ENCODE results near the gene LRP1B.

The LRP1B gene

GRCh38 chr2:141142025-141142424 is 988.8 kb downstream of the LRP1B start:
- no peak for DNase-seq (ENCODE audit: low read depth in 2 of 2)

GRCh38 chr2:141137122-141137693 is 993.6 kb downstream of the LRP1B start:
- DNase-seq (ENCODE audit: low read depth in 2 of 2) = no peak

DNA sequence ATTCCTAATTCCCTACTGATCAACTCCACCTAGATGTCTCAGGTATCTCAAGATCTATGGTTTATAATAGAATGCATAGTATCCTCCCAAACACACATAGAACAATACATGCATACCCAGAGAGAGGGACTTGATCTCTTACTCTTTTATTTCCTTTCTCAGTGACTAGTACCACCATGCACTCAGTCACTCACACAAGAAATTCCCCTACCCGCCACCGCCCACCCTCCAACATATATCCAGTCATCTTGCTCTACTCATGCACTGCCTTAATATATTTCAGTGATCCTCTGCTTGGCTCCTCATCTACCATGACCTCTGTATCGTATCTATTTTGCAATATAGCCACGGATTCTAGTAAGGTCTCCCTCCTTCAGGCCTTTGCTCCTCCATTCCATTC is 996.9 kb downstream of the LRP1B start:
- DNase-seq (ENCODE audit: low read depth in 2 of 2) = no peak

- DNase-seq (ENCODE audit: low read depth in 2 of 2) = no peak
These were observed 1005.4 kb downstream of the LRP1B start for GRCh38 chr2:141125432-141125831.

- no peak for DNase-seq (ENCODE audit: low read depth in 2 of 2)
These were observed 1012.0 kb downstream of the LRP1B start for GRCh38 chr2:141118836-141119235.

GRCh38 chr2:141113301-141113700 is 1017.5 kb downstream of the LRP1B start:
- no peak for DNase-seq (ENCODE audit: low read depth in 2 of 2)

GRCh38 chr2:141109633-141110032 is 1021.2 kb downstream of the LRP1B start:
- DNase-seq (ENCODE audit: low read depth in 2 of 2) = no peak

DNA sequence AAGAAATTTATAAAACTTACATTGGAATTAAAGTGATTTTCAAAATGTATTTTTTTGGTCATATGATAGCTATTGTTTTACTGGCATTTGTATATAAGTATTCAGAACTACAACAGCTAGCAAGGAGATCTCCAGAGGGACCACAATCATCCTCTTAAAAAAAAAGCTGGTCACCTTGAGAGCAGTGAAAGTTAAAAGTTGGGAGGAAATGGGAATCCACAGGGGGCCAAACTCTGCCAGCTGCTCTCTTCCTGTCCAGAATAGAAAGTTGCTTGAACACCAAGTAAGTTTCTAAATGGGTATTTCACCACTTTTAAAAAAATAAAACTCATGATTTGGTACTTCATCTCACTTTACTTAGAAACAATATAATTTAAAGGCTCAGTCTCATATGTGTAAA is 1025.1 kb downstream of the LRP1B start:
- no peak for DNase-seq (ENCODE audit: low read depth in 2 of 2)

DNA sequence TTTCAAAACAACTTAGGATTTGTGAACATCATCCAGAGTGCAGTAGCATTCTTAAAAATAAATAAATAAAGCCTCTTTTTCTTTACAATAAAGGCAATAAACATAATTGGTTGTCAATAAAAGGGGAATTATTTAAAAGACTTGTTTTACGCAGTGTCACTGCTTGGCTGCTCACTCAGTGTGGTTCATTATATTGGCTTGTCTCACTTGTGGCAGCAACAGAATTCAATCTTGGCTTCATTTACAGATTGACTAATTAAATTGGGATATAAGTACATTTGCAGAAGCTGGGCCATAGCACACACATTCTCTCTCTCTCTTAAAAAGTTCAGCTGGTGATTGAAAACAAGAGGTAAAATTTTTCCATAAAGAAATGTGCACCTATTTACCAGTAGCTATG is 1027.6 kb downstream of the LRP1B start:
- DNase-seq (ENCODE audit: low read depth in 2 of 2) = no peak

GRCh38 chr2:141079231-141079630 is 1051.6 kb downstream of the LRP1B start:
- no peak for DNase-seq (ENCODE audit: low read depth in 2 of 2)

DNA sequence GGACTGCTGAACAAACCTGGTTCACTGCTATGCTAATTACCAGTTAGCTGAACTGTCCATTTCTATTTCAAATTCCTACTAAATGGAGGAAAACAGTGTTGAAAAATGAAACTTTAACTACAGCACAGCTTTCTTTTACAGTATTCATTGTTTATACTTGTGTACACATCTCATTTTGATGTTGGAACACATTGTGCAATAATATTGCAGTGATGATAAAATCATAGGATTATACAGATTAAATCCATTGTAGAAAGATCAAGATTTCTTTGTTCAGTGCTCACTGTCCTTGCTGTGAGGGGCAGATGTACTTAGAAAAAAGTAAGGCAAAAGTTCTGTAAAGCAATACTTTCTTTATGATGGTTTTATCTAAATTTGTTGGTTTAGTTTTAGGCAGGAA is 1055.1 kb downstream of the LRP1B start:
- no peak for DNase-seq (ENCODE audit: low read depth in 2 of 2)

- no peak for DNase-seq (ENCODE audit: low read depth in 2 of 2)
These were observed 1062.6 kb downstream of the LRP1B start for GRCh38 chr2:141068053-141068682.

- DNase-seq (ENCODE audit: low read depth in 2 of 2) = no peak
These were observed 1065.8 kb downstream of the LRP1B start for GRCh38 chr2:141065042-141065441.

DNA sequence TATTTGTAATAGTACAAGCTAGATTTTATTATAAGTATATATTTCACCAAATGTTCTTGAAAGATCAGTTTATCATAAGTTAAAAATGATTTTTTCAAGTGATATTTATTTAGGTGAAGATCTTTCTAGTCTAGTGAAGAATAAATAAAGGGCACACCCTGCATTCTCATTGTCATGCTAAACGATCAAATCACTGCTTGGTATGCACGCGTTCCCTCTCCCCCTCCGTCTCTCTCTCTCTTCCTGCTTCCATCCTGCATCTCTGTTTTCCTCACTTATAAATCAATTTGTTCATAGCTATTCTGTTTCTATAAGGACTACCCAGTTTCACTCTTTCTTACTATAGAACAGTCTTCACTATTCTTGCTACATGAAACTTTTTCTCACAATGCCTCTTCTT is 1067.4 kb downstream of the LRP1B start:
- no peak for DNase-seq (ENCODE audit: low read depth in 2 of 2)

DNA sequence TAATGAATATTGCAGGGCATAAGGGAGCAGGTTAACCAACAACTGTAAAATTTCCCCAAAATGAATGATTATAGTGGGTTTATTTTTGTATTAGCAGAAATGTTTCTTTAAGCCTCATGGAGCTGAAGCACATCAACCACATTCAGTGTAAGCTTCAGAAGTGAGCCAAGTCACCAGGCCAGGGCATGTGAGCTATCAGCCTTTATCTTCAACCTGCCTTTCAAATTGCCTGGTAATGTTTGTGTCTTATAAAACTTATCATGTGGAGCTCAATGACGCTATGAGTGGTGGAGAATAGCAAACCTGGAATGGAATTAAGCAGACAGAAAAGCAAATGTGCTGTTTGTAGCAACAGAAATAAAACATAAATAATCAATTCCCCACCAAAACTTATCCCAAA is 1068.4 kb downstream of the LRP1B start:
- no peak for DNase-seq (ENCODE audit: low read depth in 2 of 2)

- no peak for DNase-seq (ENCODE audit: low read depth in 2 of 2)
These were observed 1068.8 kb downstream of the LRP1B start for GRCh38 chr2:141062031-141062430.

DNA sequence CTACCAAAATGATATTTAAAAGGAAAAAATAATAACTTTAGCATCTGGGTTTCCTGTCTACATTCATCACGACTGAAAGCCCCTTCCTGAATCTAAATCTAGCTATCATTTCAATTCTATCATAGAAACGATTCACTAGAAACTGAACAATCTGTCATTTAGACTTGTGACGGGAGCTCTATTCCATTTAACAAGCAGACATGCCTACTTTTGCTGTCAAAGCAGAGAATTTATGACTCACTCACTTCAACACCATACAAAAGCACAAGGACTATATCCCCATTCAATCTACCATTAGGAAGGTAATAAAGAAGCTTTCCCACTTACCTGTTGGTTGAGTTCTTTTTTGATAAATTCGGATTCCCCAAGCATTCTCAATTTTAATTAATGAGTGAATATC is 1072.3 kb downstream of the LRP1B start:
- no peak for DNase-seq (ENCODE audit: low read depth in 2 of 2)

GRCh38 chr2:141055531-141055930 is 1075.3 kb downstream of the LRP1B start:
- no peak for DNase-seq (ENCODE audit: low read depth in 2 of 2)

- no peak for DNase-seq (ENCODE audit: low read depth in 2 of 2)
These were observed 1081.9 kb downstream of the LRP1B start for GRCh38 chr2:141048951-141049350.

DNA sequence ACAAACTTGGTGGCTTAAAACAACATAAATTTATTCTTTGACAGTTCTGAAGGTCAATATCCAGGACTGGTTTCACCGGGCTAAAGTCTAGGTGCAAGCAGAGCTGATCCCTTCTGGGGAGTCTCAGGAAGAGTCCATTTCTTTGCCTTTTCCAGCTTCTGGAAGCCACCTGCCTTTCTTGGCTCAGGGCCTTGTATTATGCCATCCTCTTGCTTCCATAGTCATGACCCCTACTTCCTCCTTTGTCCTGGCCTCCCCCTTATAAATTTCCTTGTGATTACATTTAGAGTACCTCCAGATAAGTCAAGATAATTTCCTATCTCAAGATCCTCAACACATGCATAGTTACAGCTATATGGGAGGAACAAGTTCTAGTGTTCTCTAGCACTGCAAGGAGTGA is 1089.5 kb downstream of the LRP1B start:
- no peak for DNase-seq (ENCODE audit: low read depth in 2 of 2)

- DNase-seq (ENCODE audit: low read depth in 2 of 2) = no peak
These were observed 1092.5 kb downstream of the LRP1B start for GRCh38 chr2:141038341-141038740.

DNA sequence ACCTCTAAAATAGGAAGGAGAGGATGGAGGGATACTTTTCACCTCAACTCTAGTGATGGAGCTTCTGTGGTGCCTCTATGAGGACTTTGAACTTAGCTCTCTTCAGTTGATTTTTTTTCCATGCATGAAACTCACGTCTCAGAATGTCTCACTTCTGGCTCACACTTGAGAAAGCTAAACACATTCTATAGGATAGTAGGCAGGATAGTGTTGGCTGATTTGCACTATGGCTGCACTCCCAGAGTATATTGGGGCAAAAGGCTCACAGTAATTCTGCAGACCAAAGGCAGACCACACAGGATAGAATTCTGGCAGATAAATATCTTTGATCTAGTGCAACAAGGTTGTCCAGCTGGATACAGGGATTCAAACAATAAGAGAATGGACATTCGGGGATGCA is 1093.5 kb downstream of the LRP1B start:
- DNase-seq (ENCODE audit: low read depth in 2 of 2) = no peak

GRCh38 chr2:141035846-141036420 is 1094.9 kb downstream of the LRP1B start:
- DNase-seq (ENCODE audit: low read depth in 2 of 2) = no peak
